ENCODE measurements around the gene GGCX. TPM values are rescaled to one million over a fixed set of nuclear protein-coding genes. Genes with fewer than 3 reads are reported as not detected.

The GGCX gene
- total RNA-seq, 4 donors from 2014 or later = 15.8 to 37.1 (median 25.8) TPM

GRCh38 chr2:85524336-85524908, 36.9 kb downstream of the GGCX start:
- 40 to 54% methylated on average over 8 of the region's 8 CpGs for WGBS, 2 donors
- no peak for DNase-seq (ENCODE audit: low spot score in 2 of 2)
- H3K4me3 ChIP-seq (ENCODE audit: low read depth, poor library complexity, severe bottlenecking) = no peak overlapping the region
- intact Hi-C loops (cut with DNase I; ENCODE audit: low total_unique reads) = no loop called here
- TF ChIP-seq CTCF (IDR thresholded peaks at IDR 0.05) (no peak), POLR2A (IDR thresholded peaks at IDR 0.05) (no peak)

GRCh38 chr2:85523903-85524335, 37.4 kb downstream of the GGCX start:
- no peak overlapping the region for H3K4me3 ChIP-seq (ENCODE audit: low read depth, poor library complexity, severe bottlenecking)
- 67 to 76% methylated on average over 5 of the region's 5 CpGs for WGBS, 2 donors
- DNase-seq (ENCODE audit: low spot score in 2 of 2) = no peak
- intact Hi-C loops (cut with DNase I; ENCODE audit: low total_unique reads) = no loop called here
- no peak for TF ChIP-seq POLR2A (IDR thresholded peaks at IDR 0.05)
- no peak for TF ChIP-seq CTCF (IDR thresholded peaks at IDR 0.05)

GRCh38 chr2:85523062-85523902, 38.0 kb downstream of the GGCX start:
- TF ChIP-seq CTCF (IDR thresholded peaks at IDR 0.05) (no peak), POLR2A (IDR thresholded peaks at IDR 0.05) (no peak)
- H3K4me3 ChIP-seq (ENCODE audit: low read depth, poor library complexity, severe bottlenecking) = no peak overlapping the region
- DNase-seq (ENCODE audit: low spot score in 2 of 2) = no peak
- intact Hi-C loops (cut with DNase I; ENCODE audit: low total_unique reads) = no loop called here
- WGBS, 2 donors = 88 to 89% methylated on average over 8 of the region's 8 CpGs

GRCh38 chr2:85522090-85522647, 39.1 kb downstream of the GGCX start:
- no peak overlapping the region for H3K4me3 ChIP-seq (ENCODE audit: low read depth, poor library complexity, severe bottlenecking)
- no peak for DNase-seq (ENCODE audit: low spot score in 2 of 2)
- TF ChIP-seq CTCF (IDR thresholded peaks at IDR 0.05) = no peak
- no peak for TF ChIP-seq POLR2A (IDR thresholded peaks at IDR 0.05)
- 84 to 87% methylated on average over 6 of the region's 6 CpGs for WGBS, 2 donors
- intact Hi-C loops (cut with DNase I; ENCODE audit: low total_unique reads) = no loop called here

- no peak for TF ChIP-seq CTCF (IDR thresholded peaks at IDR 0.05)
- TF ChIP-seq POLR2A (IDR thresholded peaks at IDR 0.05) = no peak
- 68 to 74% methylated on average over 8 of the region's 8 CpGs for WGBS, 2 donors
- intact Hi-C loops (cut with DNase I; ENCODE audit: low total_unique reads) = no loop called here
- H3K4me3 ChIP-seq (ENCODE audit: low read depth, poor library complexity, severe bottlenecking) = no peak overlapping the region
- DNase-seq (ENCODE audit: low spot score in 2 of 2) = peak in 1 of 2 donors; percentile 61
Measured at GRCh38 chr2:85516653-85517389, 44.5 kb downstream of the GGCX start.
